ENCODE data around the gene CLHC1.

DNA sequence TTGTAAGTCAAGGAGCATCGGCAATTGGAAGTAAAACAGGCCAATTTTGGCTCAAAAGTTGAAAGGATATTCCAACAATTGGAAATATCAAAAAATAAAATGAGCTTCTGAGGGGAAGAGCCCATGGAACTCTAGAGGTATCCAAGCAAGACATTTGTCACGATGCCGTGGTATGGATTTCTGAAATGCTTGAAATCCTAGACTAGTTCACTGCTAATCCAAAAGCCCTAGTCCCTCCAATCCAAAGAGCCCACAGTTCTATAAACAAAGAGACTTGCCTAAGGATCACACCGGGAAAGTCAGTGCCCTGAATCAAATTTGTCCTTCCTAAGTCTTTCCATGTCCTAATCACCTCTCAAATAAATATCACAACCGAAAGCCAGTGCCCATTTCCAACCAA is 85.1 kb downstream of the CLHC1 start:
- TF ChIP-seq, protein P1, sequence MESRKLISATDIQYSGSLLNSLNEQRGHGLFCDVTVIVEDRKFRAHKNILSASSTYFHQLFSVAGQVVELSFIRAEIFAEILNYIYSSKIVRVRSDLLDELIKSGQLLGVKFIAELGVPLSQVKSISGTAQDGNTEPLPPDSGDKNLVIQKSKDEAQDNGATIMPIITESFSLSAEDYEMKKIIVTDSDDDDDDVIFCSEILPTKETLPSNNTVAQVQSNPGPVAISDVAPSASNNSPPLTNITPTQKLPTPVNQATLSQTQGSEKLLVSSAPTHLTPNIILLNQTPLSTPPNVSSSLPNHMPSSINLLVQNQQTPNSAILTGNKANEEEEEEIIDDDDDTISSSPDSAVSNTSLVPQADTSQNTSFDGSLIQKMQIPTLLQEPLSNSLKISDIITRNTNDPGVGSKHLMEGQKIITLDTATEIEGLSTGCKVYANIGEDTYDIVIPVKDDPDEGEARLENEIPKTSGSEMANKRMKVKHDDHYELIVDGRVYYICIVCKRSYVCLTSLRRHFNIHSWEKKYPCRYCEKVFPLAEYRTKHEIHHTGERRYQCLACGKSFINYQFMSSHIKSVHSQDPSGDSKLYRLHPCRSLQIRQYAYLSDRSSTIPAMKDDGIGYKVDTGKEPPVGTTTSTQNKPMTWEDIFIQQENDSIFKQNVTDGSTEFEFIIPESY (IDR thresholded peaks at IDR 0.05; ENCODE audit: extremely low read depth, insufficient replicate concordance, low read length) = no peak
- TF ChIP-seq CTCF (IDR thresholded peaks at IDR 0.05 in 2 of 3, conservative IDR thresholded peaks at IDR 0.05 in 1 of 3; ENCODE audit: borderline replicate concordance in 1 of 3, insufficient read depth in 1 of 3, low read depth in 2 of 3, low read length in 2 of 3) (no peak), POLR2A (IDR thresholded peaks at IDR 0.05; ENCODE audit: borderline replicate concordance, extremely low read depth, insufficient read depth, insufficient read length) (no peak), POLR2AphosphoS5 (IDR thresholded peaks at IDR 0.05; ENCODE audit: low read depth, low read length) (no peak), EZH2 (IDR thresholded peaks at IDR 0.05) (no peak), ATF3 (IDR thresholded peaks at IDR 0.05) (no peak), RAD21 (IDR thresholded peaks at IDR 0.05; ENCODE audit: low read depth) (no peak), TCF7L2 (IDR thresholded peaks at IDR 0.05; ENCODE audit: borderline replicate concordance, extremely low read depth, insufficient read depth, insufficient read length) (no peak), SIN3A (IDR thresholded peaks at IDR 0.05; ENCODE audit: low read depth) (no peak), SRF (IDR thresholded peaks at IDR 0.05; ENCODE audit: low read depth) (no peak)
- TF ChIP-seq, protein P2, sequence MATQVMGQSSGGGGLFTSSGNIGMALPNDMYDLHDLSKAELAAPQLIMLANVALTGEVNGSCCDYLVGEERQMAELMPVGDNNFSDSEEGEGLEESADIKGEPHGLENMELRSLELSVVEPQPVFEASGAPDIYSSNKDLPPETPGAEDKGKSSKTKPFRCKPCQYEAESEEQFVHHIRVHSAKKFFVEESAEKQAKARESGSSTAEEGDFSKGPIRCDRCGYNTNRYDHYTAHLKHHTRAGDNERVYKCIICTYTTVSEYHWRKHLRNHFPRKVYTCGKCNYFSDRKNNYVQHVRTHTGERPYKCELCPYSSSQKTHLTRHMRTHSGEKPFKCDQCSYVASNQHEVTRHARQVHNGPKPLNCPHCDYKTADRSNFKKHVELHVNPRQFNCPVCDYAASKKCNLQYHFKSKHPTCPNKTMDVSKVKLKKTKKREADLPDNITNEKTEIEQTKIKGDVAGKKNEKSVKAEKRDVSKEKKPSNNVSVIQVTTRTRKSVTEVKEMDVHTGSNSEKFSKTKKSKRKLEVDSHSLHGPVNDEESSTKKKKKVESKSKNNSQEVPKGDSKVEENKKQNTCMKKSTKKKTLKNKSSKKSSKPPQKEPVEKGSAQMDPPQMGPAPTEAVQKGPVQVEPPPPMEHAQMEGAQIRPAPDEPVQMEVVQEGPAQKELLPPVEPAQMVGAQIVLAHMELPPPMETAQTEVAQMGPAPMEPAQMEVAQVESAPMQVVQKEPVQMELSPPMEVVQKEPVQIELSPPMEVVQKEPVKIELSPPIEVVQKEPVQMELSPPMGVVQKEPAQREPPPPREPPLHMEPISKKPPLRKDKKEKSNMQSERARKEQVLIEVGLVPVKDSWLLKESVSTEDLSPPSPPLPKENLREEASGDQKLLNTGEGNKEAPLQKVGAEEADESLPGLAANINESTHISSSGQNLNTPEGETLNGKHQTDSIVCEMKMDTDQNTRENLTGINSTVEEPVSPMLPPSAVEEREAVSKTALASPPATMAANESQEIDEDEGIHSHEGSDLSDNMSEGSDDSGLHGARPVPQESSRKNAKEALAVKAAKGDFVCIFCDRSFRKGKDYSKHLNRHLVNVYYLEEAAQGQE (IDR thresholded peaks at IDR 0.05; ENCODE audit: low read depth) = no peak

Measured in HCT116 (cell line).